Esophagus muscularis mucosa (tissue), 3 donors: ENCODE measurements around the gene FOSL2.

Source experiments
- POLR2A ChIP-seq: fragments of 450-650 bp; IDR thresholded peaks from one replicate; pipeline ENCODE4 v1.6.1; 2017; ENCODE audit warnings: antibody characterized with exemption, moderate library complexity, mild to moderate bottlenecking, low read depth
- POLR2AphosphoS5 ChIP-seq, 2 donors: sonication (generic); formaldehyde crosslinking; IDR thresholded peaks; one replicate each; pipeline ENCODE4 v1.6.1; 2017; ENCODE audit warnings: antibody characterized with exemption in 2 of 2
- TF ChIP-seq, protein P1 (sequence below), 3 experiments: fragments of 200-600 bp in 2 of 3; fragments of 450-650 bp in 1 of 3; sonication (generic) in 2 of 3; IDR thresholded peaks; one replicate each; pipeline ENCODE4 v1.5.1; 2017 to 2019; ENCODE audit warnings: antibody characterized with exemption in 3 of 3, mild to moderate bottlenecking in 2 of 3, moderate library complexity in 1 of 3

DNA sequence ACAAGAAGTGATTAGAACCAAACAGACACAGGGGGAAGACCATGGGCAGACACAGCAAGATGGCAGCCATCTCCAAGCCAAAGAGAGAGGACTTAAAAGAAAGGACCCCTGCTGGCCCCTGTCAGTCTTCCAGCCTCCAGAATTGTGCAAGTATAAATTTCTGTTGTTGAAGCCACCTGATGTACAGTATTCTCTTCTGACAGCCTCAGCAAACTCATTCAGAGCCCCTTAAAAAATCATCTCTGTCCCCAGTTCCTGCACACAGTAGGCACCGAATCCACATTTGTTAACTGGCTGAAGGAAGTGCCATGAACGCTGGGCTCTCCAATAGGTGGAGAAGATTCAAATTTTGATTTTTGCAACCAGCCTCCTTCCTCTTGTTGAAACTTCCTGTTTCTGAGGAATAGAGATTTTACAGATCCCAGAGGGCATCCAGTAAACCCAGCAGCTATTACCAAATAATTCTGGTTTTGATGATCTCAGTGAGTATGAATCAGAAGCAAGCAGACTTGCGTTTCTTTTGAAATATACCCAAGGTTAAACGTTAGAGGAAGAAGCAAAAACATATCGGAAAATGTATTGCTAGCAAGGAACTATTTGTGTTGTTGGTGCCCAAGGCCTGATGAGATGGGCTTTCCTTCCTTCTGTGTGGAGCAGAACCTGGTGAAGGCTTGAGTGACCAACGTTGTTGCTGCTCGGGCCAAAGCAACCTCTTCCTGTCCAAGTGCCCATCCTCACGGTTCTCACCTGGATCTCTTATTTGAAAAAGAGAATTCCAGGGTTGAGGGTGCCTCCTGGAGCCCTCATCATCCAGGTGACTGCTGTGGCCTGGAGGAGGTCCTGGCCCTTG is 55.5 kb downstream of the FOSL2 start:
- TF ChIP-seq, protein P1, sequence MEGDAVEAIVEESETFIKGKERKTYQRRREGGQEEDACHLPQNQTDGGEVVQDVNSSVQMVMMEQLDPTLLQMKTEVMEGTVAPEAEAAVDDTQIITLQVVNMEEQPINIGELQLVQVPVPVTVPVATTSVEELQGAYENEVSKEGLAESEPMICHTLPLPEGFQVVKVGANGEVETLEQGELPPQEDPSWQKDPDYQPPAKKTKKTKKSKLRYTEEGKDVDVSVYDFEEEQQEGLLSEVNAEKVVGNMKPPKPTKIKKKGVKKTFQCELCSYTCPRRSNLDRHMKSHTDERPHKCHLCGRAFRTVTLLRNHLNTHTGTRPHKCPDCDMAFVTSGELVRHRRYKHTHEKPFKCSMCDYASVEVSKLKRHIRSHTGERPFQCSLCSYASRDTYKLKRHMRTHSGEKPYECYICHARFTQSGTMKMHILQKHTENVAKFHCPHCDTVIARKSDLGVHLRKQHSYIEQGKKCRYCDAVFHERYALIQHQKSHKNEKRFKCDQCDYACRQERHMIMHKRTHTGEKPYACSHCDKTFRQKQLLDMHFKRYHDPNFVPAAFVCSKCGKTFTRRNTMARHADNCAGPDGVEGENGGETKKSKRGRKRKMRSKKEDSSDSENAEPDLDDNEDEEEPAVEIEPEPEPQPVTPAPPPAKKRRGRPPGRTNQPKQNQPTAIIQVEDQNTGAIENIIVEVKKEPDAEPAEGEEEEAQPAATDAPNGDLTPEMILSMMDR (IDR thresholded peaks at IDR 0.05), result no peak
- no peak for TF ChIP-seq POLR2AphosphoS5 (IDR thresholded peaks at IDR 0.05)
- TF ChIP-seq POLR2A, result no peak
